KOPT-K1 (cell line): Measurements from ENCODE around the gene HS6ST1.
"Not testable (repeated sequence)": the region's sequence is repeated elsewhere in the genome, so short reads cannot be mapped to it uniquely, and the experiment has no call there.

Experiments
- H3K27ac ChIP-seq: fragments of 200-600 bp; sonication (generic); 2 replicates; pipeline ENCODE4 v1.5.1; 2016; ENCODE audit warnings: antibody characterized with exemption, mild to moderate bottlenecking, low read depth, low read length; ENCODE audit not compliant: poor library complexity, severe bottlenecking
- H3K36me3 ChIP-seq: fragments of 200-600 bp; sonication (generic); 2 replicates; pipeline ENCODE4 v1.5.1; 2017; ENCODE audit warnings: antibody characterized with exemption, mild to moderate bottlenecking, low read length, moderate library complexity; ENCODE audit not compliant: insufficient read depth
- H3K9me3 ChIP-seq: fragments of 200-600 bp; sonication (generic); 2 replicates; pipeline ENCODE4 v1.5.1; 2017; ENCODE audit warnings: antibody characterized with exemption, low read length, mild to moderate bottlenecking; ENCODE audit not compliant: insufficient read depth, poor library complexity, severe bottlenecking

Gene HS6ST1

DNA sequence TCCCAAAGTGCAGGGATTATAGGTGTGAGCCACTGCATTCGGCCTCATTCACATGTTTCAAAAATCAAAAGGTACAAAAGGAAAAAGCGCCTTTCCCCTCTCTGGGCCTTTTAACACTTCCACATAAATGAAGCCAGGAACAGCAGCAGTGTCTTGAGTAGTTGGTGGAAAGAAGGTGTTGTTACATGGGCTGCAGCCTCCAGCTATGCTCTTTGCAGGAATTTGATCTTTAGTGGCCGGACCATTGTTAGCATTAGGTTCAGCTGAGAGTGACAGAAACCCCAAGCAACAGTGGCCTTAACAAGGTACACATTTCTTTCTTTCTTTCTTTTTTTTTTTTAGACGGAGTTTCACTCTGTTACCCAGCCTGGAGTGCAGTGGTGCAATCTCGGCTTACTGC is 59.1 kb downstream of the HS6ST1 start:
- H3K9me3 ChIP-seq, result no peaks in the 10 kb centered on the region
- no peak overlapping the region for H3K27ac ChIP-seq
- H3K36me3 ChIP-seq, result peaks cover 2% of the 10 kb centered on the region; the same call in 1 of the 2 replicates

- no peak overlapping the region for H3K27ac ChIP-seq
- no peaks in the 10 kb centered on the region for H3K36me3 ChIP-seq
- no peaks in the 10 kb centered on the region for H3K9me3 ChIP-seq
Measured at GRCh38 chr2:128258218-128258617, 60.5 kb downstream of the HS6ST1 start.

DNA sequence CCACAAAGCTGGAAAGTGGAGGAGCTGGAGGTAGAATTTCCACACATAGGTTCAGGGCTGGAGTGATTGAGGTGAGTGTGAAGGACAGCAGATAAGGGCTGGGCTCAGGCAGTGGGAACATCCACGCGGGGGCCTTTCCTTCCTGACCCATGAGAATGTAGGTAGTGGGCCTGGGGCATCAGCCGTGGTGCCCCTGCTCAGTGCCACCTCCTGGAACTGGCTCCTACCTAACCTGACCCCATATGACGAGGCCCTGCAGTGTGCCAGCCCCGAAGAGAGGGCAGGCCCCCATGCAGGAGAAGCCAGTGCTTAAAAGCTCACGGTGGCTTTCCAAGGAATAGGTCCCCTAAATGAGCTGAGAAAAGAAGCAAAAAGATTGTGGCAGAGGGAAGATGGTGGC is 66.2 kb downstream of the HS6ST1 start:
- Histone ChIP-seq H3K27ac (no peak overlapping the region), H3K36me3 (no peaks in the 10 kb centered on the region), H3K9me3 (no peaks in the 10 kb centered on the region)

DNA sequence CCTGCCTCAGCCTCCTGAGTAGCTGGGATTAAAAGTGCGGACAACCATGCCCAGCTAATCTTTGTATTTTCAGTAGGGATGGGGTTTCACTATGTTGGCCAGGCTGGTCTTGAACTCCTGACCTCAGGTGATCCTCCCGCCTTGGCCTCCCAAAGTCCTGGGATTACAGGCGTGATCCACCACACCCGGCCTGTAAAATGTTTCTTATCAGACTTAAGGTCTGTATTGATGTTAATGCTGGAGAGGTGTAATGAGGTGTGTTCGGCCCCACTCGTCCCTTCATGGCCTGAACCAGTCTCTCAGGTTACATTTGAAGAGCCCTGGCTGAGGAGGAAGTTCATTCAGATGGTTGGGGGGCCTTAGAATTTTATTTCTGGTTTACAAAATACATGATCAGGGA is 66.6 kb downstream of the HS6ST1 start:
- not testable (repeated sequence) for H3K36me3 ChIP-seq, H3K27ac ChIP-seq, H3K9me3 ChIP-seq

DNA sequence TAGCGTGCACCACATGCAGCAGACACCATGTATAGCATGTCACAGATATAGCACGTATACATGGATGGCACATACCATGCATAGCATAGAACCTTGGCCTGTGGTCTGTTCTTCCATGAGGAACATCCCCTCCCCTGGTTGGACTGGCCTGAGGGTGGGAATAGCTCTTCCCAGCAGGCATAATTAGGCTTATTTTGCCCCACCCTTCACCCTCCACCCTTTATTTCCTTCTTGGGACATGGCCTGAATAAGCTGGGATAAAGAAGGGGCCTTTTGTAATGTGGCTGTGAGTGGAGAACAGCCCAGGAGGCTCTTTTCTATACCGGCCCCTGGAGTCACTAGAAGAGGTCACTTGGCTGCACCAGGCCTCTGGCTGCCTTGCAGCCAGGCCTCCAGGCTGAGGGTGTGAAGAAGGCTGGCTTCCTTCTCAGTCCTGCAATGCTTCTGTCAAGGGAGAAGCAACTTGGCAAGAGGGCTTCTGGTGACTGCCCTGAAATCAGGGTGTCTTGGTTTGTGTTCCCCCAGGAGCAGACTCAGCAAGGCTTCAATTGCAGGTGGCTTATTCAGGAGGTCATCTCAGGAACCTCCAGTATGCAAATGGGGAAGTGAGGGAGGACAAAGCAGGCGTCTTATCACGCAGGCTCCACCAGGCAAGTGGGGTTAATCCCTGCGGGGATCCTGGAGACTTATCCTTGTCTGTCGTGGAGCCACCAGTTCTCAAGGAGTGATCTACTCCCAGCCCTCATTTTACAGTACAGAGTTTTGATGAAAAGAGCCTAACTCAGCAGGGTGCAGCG is 68.2 kb downstream of the HS6ST1 start:
- no peak overlapping the region for H3K27ac ChIP-seq
- H3K36me3 ChIP-seq, result no peaks in the 10 kb centered on the region
- no peaks in the 10 kb centered on the region for H3K9me3 ChIP-seq

- no peaks in the 10 kb centered on the region for H3K9me3 ChIP-seq
- H3K36me3 ChIP-seq, result no peaks in the 10 kb centered on the region
- H3K27ac ChIP-seq, result no peak overlapping the region
Measured at GRCh38 chr2:128249555-128249954, 69.1 kb downstream of the HS6ST1 start.

DNA sequence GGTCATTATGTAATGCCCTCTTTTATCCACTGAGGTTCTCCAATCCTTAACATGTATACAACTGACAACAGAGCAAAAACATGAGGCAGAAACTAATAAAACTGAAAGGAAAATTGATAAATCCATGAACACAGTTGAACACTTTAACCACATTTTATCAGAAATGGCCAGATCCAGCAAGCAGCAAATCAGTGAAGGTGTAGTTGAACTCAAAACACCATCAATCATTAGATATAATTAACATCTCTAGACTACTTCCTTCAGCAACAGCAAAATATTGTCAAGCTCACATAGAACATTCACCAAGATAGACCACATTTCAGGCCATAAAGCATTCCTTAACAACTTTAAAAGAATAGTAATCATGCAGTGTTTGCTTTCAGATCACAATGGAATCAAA is 72.9 kb downstream of the HS6ST1 start:
- no peaks in the 10 kb centered on the region for H3K9me3 ChIP-seq
- H3K27ac ChIP-seq, result no peak overlapping the region
- no peaks in the 10 kb centered on the region for H3K36me3 ChIP-seq

- Histone ChIP-seq H3K27ac (no peak overlapping the region), H3K9me3 (no peaks in the 10 kb centered on the region), H3K36me3 (no peaks in the 10 kb centered on the region)
Measured at GRCh38 chr2:128241896-128242295, 76.8 kb downstream of the HS6ST1 start.

DNA sequence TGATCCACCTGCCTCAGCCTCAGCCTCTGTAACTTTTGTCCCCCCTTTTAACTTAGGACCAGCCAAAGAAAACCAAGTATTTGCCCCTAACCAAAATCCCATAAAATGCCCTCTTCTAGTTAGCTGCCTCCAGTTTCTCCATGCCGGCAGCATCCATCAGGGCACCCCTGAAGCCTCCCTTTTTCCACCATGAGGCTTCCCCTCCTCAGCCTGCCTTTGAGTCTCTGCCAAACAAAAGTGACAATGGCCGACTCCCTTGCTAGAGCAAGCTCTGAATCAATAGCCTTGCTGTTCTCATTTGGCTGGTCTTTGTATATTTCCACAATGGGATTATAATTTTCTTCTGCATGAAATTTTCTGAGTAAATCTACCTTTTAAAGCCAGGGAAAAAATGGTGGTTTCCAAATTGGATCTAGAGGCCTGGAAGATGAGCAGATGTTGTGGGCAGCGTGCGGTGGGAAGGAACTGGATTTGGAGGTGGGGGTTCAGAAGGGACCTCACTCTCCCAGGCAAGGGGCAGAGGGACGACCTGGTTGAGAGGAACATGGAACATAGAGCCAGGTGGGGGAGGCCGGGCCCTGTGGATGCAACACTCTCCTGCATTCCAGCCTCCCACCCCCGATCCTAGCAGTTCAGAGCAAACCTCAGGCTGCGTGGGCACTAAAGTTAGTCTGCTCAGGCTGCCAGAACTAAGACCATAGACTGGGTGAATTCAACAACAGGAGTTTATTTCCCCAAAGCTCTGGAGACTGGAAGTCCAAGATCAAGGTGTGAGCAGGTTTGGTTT is 80.6 kb downstream of the HS6ST1 start:
- H3K9me3 ChIP-seq, result no peaks in the 10 kb centered on the region
- H3K36me3 ChIP-seq, result no peaks in the 10 kb centered on the region
- H3K27ac ChIP-seq, result no peak overlapping the region

GRCh38 chr2:128237081-128237534 is 81.6 kb downstream of the HS6ST1 start:
- Histone ChIP-seq H3K27ac (no peak overlapping the region), H3K9me3 (no peaks in the 10 kb centered on the region), H3K36me3 (no peaks in the 10 kb centered on the region)

DNA sequence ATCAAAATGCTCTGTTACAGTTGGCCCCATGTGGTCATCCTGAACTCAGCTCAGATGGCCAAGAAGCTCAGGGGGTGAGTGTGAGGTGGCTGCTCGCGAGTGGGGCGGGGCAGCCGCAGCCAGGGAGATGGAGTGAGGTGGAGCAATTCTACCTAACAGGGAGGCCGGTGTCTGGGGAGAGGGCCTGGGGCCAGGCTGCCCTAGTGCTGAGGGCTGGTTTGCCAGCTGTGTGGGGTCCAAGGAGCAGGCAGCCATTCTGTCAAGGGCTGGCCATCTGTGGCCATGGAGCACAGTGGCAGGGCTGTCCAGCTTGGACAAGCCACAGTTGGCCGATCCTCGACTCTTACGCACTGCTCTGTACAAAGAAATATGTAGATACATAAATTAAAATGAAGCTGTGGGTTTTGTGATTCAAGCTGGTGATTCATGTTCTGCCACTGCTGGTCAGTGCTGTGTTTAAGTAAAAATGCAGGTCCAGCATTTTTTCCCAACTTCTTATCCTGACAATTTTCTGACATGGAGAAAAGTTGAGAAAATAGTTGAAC is 82.1 kb downstream of the HS6ST1 start:
- no peaks in the 10 kb centered on the region for H3K9me3 ChIP-seq
- no peak overlapping the region for H3K27ac ChIP-seq
- H3K36me3 ChIP-seq, result no peaks in the 10 kb centered on the region

- Histone ChIP-seq H3K27ac (no peak overlapping the region), H3K36me3 (no peaks in the 10 kb centered on the region), H3K9me3 (no peaks in the 10 kb centered on the region)
Measured at GRCh38 chr2:128235581-128235980, 83.1 kb downstream of the HS6ST1 start.

DNA sequence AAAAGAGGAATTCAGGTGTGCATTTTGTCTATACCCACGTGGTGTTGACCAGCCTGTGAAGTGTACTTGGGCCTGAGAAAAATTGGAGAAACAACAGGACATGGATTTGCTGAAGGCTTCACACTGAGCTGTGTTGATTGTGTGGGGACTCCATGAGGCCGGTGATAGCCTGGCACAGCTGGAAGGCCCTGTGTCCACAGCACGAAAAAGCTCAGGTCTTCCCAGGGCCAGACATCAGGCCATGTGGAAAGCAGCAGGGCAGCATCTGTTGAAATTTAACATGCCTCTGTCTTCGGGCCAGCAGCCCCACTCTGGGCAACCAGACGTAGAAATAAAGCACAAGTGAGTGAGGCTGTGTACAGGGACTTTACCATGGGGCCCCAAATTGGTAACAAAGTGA is 84.1 kb downstream of the HS6ST1 start:
- Histone ChIP-seq H3K27ac (no peak overlapping the region), H3K9me3 (no peaks in the 10 kb centered on the region), H3K36me3 (no peaks in the 10 kb centered on the region)

- H3K27ac ChIP-seq, result no peak overlapping the region
- no peaks in the 10 kb centered on the region for H3K36me3 ChIP-seq
- no peaks in the 10 kb centered on the region for H3K9me3 ChIP-seq
Measured at GRCh38 chr2:128233790-128234395, 84.8 kb downstream of the HS6ST1 start.
